MM.1S (cell line): Measurements from ENCODE around the gene BPHL.
"Not testable (repeated sequence)": the region's sequence is repeated elsewhere in the genome, so short reads cannot be mapped to it uniquely, and the experiment has no call there.

Experiments used
- DNase-seq: peaks from one replicate; pipeline ENCODE4 v3.0.0-alpha.2; 2015
- H2AFZ ChIP-seq: fragments of 300-600 bp; sonication (generic); 2 replicates; pipeline ENCODE4 v1.6.0; 2016; ENCODE audit warnings: antibody characterized with exemption, low read length
- H3F3A ChIP-seq: fragments of 300-600 bp; sonication (generic); 2 replicates; pipeline ENCODE4 v1.6.1; 2016; ENCODE audit warnings: mild to moderate bottlenecking, antibody characterized with exemption, low read length, moderate library complexity, mixed read lengths; ENCODE audit not compliant: insufficient read depth
- H3K27ac ChIP-seq: fragments of 300-600 bp; sonication (generic); 2 replicates; pipeline ENCODE4 v1.5.1; 2016; ENCODE audit warnings: mild to moderate bottlenecking, low read length
- H3K27me3 ChIP-seq: fragments of 300-600 bp; sonication (generic); replicated peaks from 2 replicates; pipeline ENCODE4 v1.6.0; 2016; ENCODE audit warnings: low read length; ENCODE audit not compliant: insufficient read depth
- H3K36me3 ChIP-seq: fragments of 300-600 bp; sonication (generic); replicated peaks from 2 replicates; pipeline ENCODE4 v1.6.1; 2016; ENCODE audit warnings: mild to moderate bottlenecking, low read length, mixed read lengths; ENCODE audit not compliant: insufficient read depth
- H3K4me1 ChIP-seq: fragments of 300-600 bp; sonication (generic); 2 replicates; pipeline ENCODE4 v1.6.1; 2016; ENCODE audit warnings: low read length, mixed read lengths
- H3K4me2 ChIP-seq: fragments of 300-600 bp; sonication (generic); 2 replicates; pipeline ENCODE4 v1.6.0; 2016; ENCODE audit warnings: low read depth, low read length
- H3K4me3 ChIP-seq: fragments of 300-600 bp; sonication (generic); 2 replicates; pipeline ENCODE4 v1.5.1; 2016; ENCODE audit warnings: low read length, mixed read lengths
- H3K79me2 ChIP-seq: fragments of 300-600 bp; sonication (generic); 2 replicates; pipeline ENCODE4 v1.6.1; 2016; ENCODE audit warnings: mixed run types, low read length, mixed read lengths
- H3K9ac ChIP-seq: fragments of 300-600 bp; sonication (generic); 2 replicates; pipeline ENCODE4 v1.6.1; 2016; ENCODE audit warnings: low read length, mixed read lengths
- H3K9me2 ChIP-seq: fragments of 300-600 bp; sonication (generic); replicated peaks from 2 replicates; pipeline ENCODE4 v1.6.1; 2016; ENCODE audit warnings: mild to moderate bottlenecking, low read length, mixed read lengths; ENCODE audit not compliant: insufficient read depth
- H3K9me3 ChIP-seq: fragments of 300-600 bp; sonication (generic); replicated peaks from 2 replicates; pipeline ENCODE4 v1.6.1; 2016; ENCODE audit warnings: mild to moderate bottlenecking, low read length, mixed read lengths; ENCODE audit not compliant: insufficient read depth
- H4K20me1 ChIP-seq: fragments of 300-600 bp; sonication (generic); 2 replicates; pipeline ENCODE4 v1.6.1; 2016; ENCODE audit warnings: mild to moderate bottlenecking, low read length, moderate library complexity, mixed read lengths; ENCODE audit not compliant: insufficient read depth
- EZH2 ChIP-seq: fragments of 300-600 bp; sonication (generic); optimal IDR thresholded peaks from 2 replicates; pipeline ENCODE3; 2017; ENCODE audit warnings: low read depth, mild to moderate bottlenecking, antibody characterized with exemption, low read length, mixed read lengths
- EZH2phosphoT487 ChIP-seq: fragments of 300-600 bp; sonication (generic); IDR thresholded peaks from 2 replicates; pipeline ENCODE4 v1.6.1; 2018; ENCODE audit warnings: antibody characterized with exemption, low read length
- TF ChIP-seq, protein P1 (sequence below): fragments of 300-600 bp; sonication (generic); IDR thresholded peaks from 2 replicates; pipeline ENCODE4 v1.5.1; 2016; ENCODE audit warnings: antibody characterized with exemption, low read length, mixed read lengths

The BPHL gene

GRCh38 chr6:3077430-3077829, 41.1 kb upstream of the BPHL start:
- no peak for TF ChIP-seq EZH2
- TF ChIP-seq EZH2phosphoT487: no peak
- TF ChIP-seq, protein P1, sequence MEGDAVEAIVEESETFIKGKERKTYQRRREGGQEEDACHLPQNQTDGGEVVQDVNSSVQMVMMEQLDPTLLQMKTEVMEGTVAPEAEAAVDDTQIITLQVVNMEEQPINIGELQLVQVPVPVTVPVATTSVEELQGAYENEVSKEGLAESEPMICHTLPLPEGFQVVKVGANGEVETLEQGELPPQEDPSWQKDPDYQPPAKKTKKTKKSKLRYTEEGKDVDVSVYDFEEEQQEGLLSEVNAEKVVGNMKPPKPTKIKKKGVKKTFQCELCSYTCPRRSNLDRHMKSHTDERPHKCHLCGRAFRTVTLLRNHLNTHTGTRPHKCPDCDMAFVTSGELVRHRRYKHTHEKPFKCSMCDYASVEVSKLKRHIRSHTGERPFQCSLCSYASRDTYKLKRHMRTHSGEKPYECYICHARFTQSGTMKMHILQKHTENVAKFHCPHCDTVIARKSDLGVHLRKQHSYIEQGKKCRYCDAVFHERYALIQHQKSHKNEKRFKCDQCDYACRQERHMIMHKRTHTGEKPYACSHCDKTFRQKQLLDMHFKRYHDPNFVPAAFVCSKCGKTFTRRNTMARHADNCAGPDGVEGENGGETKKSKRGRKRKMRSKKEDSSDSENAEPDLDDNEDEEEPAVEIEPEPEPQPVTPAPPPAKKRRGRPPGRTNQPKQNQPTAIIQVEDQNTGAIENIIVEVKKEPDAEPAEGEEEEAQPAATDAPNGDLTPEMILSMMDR: no peak
- Histone ChIP-seq H3K4me3 (no peak overlapping the region), H3K4me2 (no peak overlapping the region), H3K27ac (no peak overlapping the region), H3K4me1 (peaks cover 16% of the 10 kb centered on the region), H4K20me1 (0 out of 2 replicates have a peak, but pooled peaks cover 2% of the 10 kb centered on the region), H3K9ac (no peak overlapping the region), H3F3A (0 out of 2 replicates have a peak, but pooled peaks cover 3% of the 10 kb centered on the region), H3K36me3 (peaks cover 13% of the 10 kb centered on the region), H2AFZ (no peak overlapping the region), H3K79me2 (peaks cover 50% of the 10 kb centered on the region), H3K9me3 (no peaks in the 10 kb centered on the region), H3K27me3 (no peaks in the 10 kb centered on the region), H3K9me2 (no peaks in the 10 kb centered on the region)
- no peak for DNase-seq

GRCh38 chr6:3078952-3079351, 39.6 kb upstream of the BPHL start:
- H3K4me3 ChIP-seq, DNase-seq, H3K9ac ChIP-seq, H4K20me1 ChIP-seq, H2AFZ ChIP-seq, H3K9me2 ChIP-seq, H3F3A ChIP-seq, H3K9me3 ChIP-seq, H3K4me2 ChIP-seq, H3K27me3 ChIP-seq, H3K27ac ChIP-seq: not testable (repeated sequence)
- Histone ChIP-seq H3K36me3 (peaks cover 13% of the 10 kb centered on the region), H3K4me1 (peaks cover 16% of the 10 kb centered on the region), H3K79me2 (peaks cover 36% of the 10 kb centered on the region)

DNA sequence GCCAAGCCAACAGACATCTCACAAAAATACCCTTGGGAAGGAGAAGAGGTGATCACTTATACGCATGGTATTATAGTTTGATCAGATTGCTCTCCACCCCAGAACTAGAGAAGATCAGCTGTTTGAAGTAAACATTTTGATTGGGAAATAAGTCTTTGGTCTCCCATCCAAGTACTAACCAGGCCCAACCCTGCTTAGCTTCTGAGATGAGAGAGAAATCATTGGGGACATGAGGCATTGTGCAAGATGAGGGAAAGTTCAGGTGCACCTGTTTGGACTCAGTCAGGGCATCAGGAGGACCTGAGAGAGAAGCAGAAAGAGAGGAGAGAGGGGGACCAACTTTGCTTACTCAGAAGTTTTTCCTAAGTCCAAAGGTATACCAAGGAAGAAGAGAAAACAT, 38.8 kb upstream of the BPHL start:
- DNase-seq: no peak
- H3K4me2 ChIP-seq: no peak overlapping the region
- H3K4me1 ChIP-seq: peaks cover 12% of the 10 kb centered on the region
- 0 out of 2 replicates have a peak, but pooled peaks cover 3% of the 10 kb centered on the region for H3F3A ChIP-seq
- no peak for TF ChIP-seq EZH2phosphoT487
- H3K9me2 ChIP-seq: no peaks in the 10 kb centered on the region
- H3K79me2 ChIP-seq: peaks cover 31% of the 10 kb centered on the region
- no peaks in the 10 kb centered on the region for H3K27me3 ChIP-seq
- no peak overlapping the region for H3K4me3 ChIP-seq
- no peak overlapping the region for H3K9ac ChIP-seq
- no peaks in the 10 kb centered on the region for H3K9me3 ChIP-seq
- H4K20me1 ChIP-seq: no peaks in the 10 kb centered on the region
- no peak overlapping the region for H2AFZ ChIP-seq
- H3K36me3 ChIP-seq: peaks cover 13% of the 10 kb centered on the region
- no peak overlapping the region for H3K27ac ChIP-seq

DNA sequence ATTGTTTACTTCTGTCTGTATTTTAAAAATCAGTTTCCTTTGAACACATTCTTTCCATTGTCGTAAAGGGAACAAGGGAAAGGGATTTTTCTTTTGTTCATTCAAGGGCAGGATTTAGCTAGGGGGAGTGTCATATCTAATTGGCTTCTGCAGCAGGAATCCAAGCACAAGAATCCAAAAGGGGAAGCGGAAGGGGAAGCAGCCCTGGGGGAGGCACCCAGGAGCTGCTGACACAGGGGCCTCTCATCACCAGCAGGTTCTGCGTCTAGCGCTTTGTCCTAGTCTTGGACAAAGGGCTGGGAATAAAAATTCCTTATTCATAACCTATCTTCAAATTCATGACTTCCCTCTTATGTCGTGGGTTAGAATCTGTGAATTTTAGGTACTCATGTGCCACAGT, 36.6 kb upstream of the BPHL start:
- no peaks in the 10 kb centered on the region for H3K27me3 ChIP-seq
- no peaks in the 10 kb centered on the region for H3F3A ChIP-seq
- H3K36me3 ChIP-seq: peaks cover 18% of the 10 kb centered on the region
- no peaks in the 10 kb centered on the region for H3K9me3 ChIP-seq
- H2AFZ ChIP-seq: no peak overlapping the region
- TF ChIP-seq, protein P1: no peak
- TF ChIP-seq EZH2 (no peak), EZH2phosphoT487 (no peak)
- no peak overlapping the region for H3K9ac ChIP-seq
- peaks cover 11% of the 10 kb centered on the region for H3K79me2 ChIP-seq
- no peaks in the 10 kb centered on the region for H3K9me2 ChIP-seq
- no peaks in the 10 kb centered on the region for H3K4me1 ChIP-seq
- no peaks in the 10 kb centered on the region for H4K20me1 ChIP-seq
- H3K4me2 ChIP-seq: no peak overlapping the region
- no peak overlapping the region for H3K27ac ChIP-seq
- DNase-seq: no peak
- H3K4me3 ChIP-seq: no peak overlapping the region
